Measurements from ENCODE around the gene NANOS3. TPM values are rescaled to one million over a fixed set of nuclear protein-coding genes. Genes with fewer than 3 reads are reported as not detected.

The NANOS3 gene
- total RNA-seq, 6 experiments from 2014 or later, result 0.91 to 1.7 (median 1.4) TPM

DNA sequence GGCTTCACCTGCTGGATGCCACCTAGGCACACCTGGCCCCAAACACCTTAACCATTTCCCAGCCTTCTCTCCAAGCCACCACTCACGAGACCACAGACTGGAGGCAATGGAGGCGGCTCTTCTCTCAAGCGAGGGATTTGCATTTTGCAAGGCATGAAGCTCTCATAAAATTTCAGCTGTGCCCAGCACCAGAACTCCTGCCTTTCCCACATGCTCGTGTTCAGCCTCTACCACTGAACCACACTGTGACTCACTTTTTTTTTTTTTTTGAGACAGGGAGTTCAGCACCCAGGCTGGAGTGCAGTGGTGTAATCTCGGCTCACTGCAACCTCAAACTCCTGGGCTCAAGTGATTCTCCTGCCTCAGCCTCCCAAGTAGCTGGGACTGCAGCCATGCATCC is 10.6 kb downstream of the NANOS3 start:
- TF ChIP-seq, protein P1, sequence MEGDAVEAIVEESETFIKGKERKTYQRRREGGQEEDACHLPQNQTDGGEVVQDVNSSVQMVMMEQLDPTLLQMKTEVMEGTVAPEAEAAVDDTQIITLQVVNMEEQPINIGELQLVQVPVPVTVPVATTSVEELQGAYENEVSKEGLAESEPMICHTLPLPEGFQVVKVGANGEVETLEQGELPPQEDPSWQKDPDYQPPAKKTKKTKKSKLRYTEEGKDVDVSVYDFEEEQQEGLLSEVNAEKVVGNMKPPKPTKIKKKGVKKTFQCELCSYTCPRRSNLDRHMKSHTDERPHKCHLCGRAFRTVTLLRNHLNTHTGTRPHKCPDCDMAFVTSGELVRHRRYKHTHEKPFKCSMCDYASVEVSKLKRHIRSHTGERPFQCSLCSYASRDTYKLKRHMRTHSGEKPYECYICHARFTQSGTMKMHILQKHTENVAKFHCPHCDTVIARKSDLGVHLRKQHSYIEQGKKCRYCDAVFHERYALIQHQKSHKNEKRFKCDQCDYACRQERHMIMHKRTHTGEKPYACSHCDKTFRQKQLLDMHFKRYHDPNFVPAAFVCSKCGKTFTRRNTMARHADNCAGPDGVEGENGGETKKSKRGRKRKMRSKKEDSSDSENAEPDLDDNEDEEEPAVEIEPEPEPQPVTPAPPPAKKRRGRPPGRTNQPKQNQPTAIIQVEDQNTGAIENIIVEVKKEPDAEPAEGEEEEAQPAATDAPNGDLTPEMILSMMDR (IDR thresholded peaks at IDR 0.05), result no peak
- Mint-ChIP-seq H3K9me3 (no peaks in the 10 kb centered on the region), H3K36me3 (ENCODE audit: low read depth) (no peaks in the 10 kb centered on the region), H3K4me1 (ENCODE audit: low read depth) (peaks cover 5% of the 10 kb centered on the region; the same call in 1 of the 2 replicates), H3K4me3 (no peak overlapping the region), H3K27ac (no peak overlapping the region), H3K27me3 (ENCODE audit: insufficient read depth) (peaks cover 4% of the 10 kb centered on the region)
- peak; percentile 32 for DNase-seq

DNA sequence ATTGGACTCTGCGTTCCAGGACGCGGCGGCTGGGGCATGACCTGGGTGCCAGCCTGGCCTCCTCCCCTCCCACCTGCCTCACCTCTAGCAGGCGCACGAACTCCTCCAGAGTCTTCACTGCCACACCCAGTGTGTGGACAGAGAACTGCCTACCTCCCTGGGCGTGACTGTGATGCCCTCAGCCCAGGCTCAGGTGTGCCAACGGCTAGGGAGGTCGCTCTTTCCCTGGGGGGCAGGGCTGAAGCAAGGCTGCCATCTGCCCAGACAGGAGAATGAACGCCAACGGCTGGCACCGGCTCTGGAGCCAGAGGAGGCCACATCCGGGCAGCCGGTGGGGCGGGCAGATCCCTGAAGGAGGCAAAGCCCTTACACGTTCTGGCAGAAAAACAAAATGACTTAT is 11.3 kb downstream of the NANOS3 start:
- no peak for DNase-seq
- H3K4me1 Mint-ChIP-seq (ENCODE audit: low read depth), result peaks cover 5% of the 10 kb centered on the region; the same call in 1 of the 2 replicates
- TF ChIP-seq, protein P1 (IDR thresholded peaks at IDR 0.05), result no peak
- no peaks in the 10 kb centered on the region for H3K9me3 Mint-ChIP-seq
- H3K27me3 Mint-ChIP-seq (ENCODE audit: insufficient read depth), result peaks cover 4% of the 10 kb centered on the region
- no peaks in the 10 kb centered on the region for H3K36me3 Mint-ChIP-seq (ENCODE audit: low read depth)
- no peak overlapping the region for H3K27ac Mint-ChIP-seq
- H3K4me3 Mint-ChIP-seq, result no peak overlapping the region

DNA sequence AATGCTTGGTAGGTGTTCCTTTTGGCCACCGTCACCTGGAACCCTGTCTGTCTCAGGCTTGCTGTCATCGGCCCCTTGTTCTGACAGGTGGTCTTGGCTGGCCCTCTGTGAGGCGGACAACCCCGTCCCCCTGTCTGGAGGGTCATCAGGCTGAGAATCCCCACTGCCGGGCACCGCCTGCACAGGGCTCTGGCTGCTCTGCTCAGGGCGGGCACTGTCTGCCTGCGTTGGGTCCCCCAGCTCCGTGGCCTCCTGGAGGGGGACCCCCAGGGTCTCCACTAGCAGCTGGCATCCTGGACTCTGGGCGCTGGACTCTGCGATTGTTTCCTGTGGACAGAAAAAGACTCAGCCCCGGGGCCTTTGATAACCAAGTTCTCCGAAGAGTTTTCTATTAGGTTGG is 13.2 kb downstream of the NANOS3 start:
- TF ChIP-seq, protein P1 (IDR thresholded peaks at IDR 0.05), result no peak
- H3K36me3 Mint-ChIP-seq (ENCODE audit: low read depth), result no peaks in the 10 kb centered on the region
- no peak overlapping the region for H3K27ac Mint-ChIP-seq
- no peak overlapping the region for H3K4me3 Mint-ChIP-seq
- peaks cover 5% of the 10 kb centered on the region; the same call in 1 of the 2 replicates for H3K4me1 Mint-ChIP-seq (ENCODE audit: low read depth)
- DNase-seq, result no peak
- no peaks in the 10 kb centered on the region for H3K9me3 Mint-ChIP-seq
- H3K27me3 Mint-ChIP-seq (ENCODE audit: insufficient read depth), result peaks cover 4% of the 10 kb centered on the region

DNA sequence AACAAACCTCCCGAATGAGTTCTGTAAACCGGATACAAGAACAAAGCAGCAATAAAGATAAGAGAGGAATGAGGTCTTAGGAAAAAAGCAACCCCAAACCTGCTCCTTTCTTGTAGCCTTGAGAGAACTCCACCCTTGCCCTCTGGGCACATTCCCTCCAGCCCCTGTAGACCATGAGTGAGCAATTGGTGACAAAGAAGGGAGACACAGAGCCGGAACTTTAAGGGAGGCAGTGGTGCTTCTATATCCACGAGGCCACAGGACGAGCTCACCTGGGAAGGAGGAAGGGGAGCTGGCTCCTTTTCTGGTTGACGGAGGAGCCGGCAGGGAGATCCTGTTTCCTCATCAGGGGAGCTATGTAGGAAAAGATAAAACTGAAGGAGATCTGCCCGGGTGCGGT is 15.9 kb downstream of the NANOS3 start:
- H3K4me3 Mint-ChIP-seq, result no peak overlapping the region
- no peaks in the 10 kb centered on the region for H3K4me1 Mint-ChIP-seq (ENCODE audit: low read depth)
- H3K27me3 Mint-ChIP-seq (ENCODE audit: insufficient read depth), result no peaks in the 10 kb centered on the region; the same call in 1 of the 2 replicates
- H3K27ac Mint-ChIP-seq, result no peak overlapping the region
- no peaks in the 10 kb centered on the region for H3K36me3 Mint-ChIP-seq (ENCODE audit: low read depth)
- no peak for DNase-seq
- H3K9me3 Mint-ChIP-seq, result no peaks in the 10 kb centered on the region
- TF ChIP-seq, protein P1 (IDR thresholded peaks at IDR 0.05), result no peak

DNA sequence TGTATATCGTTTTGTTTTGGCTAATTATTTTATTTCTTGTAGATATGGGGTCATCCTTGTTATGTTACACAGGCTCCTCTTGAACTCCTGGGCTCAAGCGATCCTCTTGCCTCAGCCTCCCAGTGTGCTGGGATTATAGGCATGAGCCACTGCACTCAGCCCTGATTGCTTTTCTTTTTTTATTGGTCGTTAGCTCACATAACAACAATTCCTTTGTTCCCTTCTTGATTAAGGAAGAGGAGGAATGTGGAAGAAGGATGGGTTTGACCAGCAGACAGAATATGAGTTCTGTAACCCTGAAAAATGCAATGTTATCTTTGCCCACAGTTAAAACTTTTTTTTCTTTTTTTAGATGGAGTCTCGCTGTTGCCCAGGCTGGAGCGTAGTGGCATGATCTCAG is 17.6 kb downstream of the NANOS3 start:
- no peaks in the 10 kb centered on the region for H3K36me3 Mint-ChIP-seq (ENCODE audit: low read depth)
- H3K4me1 Mint-ChIP-seq (ENCODE audit: low read depth), result peaks cover 1% of the 10 kb centered on the region; the same call in 1 of the 2 replicates
- no peak overlapping the region for H3K27ac Mint-ChIP-seq
- TF ChIP-seq, protein P1 (IDR thresholded peaks at IDR 0.05), result no peak
- DNase-seq, result no peak
- H3K27me3 Mint-ChIP-seq (ENCODE audit: insufficient read depth), result no peaks in the 10 kb centered on the region; the same call in 1 of the 2 replicates
- H3K4me3 Mint-ChIP-seq, result no peak overlapping the region
- H3K9me3 Mint-ChIP-seq, result no peaks in the 10 kb centered on the region

DNA sequence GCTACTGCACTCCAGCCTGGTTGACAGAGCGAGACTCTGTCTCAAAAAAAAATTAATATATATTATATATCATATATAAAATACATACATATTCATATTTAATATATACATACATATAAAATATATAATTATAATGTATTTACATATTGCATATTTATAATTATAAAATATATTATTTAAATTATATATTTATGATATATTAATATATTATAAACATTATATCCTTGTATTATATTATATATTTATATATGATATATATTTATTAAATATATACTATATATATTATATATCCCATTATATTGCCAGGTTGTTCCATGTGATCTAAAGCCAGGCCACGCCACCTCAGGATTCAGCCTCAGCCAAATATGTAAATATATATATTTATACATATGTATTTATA is 19.3 kb downstream of the NANOS3 start:
- Mint-ChIP-seq H3K27me3 (ENCODE audit: insufficient read depth) (no peaks in the 10 kb centered on the region; the same call in 1 of the 2 replicates), H3K27ac (no peak overlapping the region), H3K9me3 (no peaks in the 10 kb centered on the region), H3K36me3 (ENCODE audit: low read depth) (no peaks in the 10 kb centered on the region), H3K4me3 (no peak overlapping the region), H3K4me1 (ENCODE audit: low read depth) (peaks cover 11% of the 10 kb centered on the region)
- no peak for DNase-seq
- TF ChIP-seq, protein P1 (IDR thresholded peaks at IDR 0.05), result no peak

All from HFFc6 (cell line).